H9 (cell line): Measurements from ENCODE around the gene SCD. TPM values are rescaled to one million over a fixed set of nuclear protein-coding genes. Genes with fewer than 3 reads are reported as not detected.

ENCODE experiments used
- DNase-seq: peaks from one replicate; pipeline ENCODE4 v3.0.0-alpha.2; 2017
- H2AFZ ChIP-seq: one replicate; pipeline ENCODE4 v1.6.1; 2013; ENCODE audit warnings: mild to moderate bottlenecking, low read length, control low read depth, moderate library complexity
- H2AK5ac ChIP-seq: 2 replicates; pipeline ENCODE4 v1.6.1; 2013; ENCODE audit warnings: low read length, control low read depth, mixed read lengths; ENCODE audit not compliant: insufficient read length
- H2BK120ac ChIP-seq: one replicate; pipeline ENCODE4 v1.6.1; 2013; ENCODE audit warnings: low read depth, mild to moderate bottlenecking, low read length, control low read depth, inconsistent platforms; ENCODE audit not compliant: poor library complexity, severe bottlenecking
- H2BK12ac ChIP-seq: 2 replicates; pipeline ENCODE4 v1.6.1; 2013; ENCODE audit warnings: low read length, control low read depth, mixed read lengths, low read depth; ENCODE audit not compliant: insufficient read length
- H2BK15ac ChIP-seq: 2 replicates; pipeline ENCODE4 v1.6.1; 2013; ENCODE audit warnings: low read depth, low read length, control low read depth
- H2BK20ac ChIP-seq: one replicate; pipeline ENCODE4 v1.6.1; 2013; ENCODE audit warnings: low read depth, mild to moderate bottlenecking, low read length, control low read depth, inconsistent platforms; ENCODE audit not compliant: poor library complexity, severe bottlenecking
- H2BK5ac ChIP-seq: 2 replicates; pipeline ENCODE4 v1.6.1; 2013; ENCODE audit warnings: low read length, control low read depth, mixed read lengths; ENCODE audit not compliant: insufficient read length
- H3K14ac ChIP-seq: 2 replicates; pipeline ENCODE4 v1.6.1; 2013; ENCODE audit warnings: low read length, control low read depth; ENCODE audit not compliant: insufficient read depth
- H3K18ac ChIP-seq: 2 replicates; pipeline ENCODE4 v1.6.1; 2013; ENCODE audit warnings: low read depth, mild to moderate bottlenecking, mixed read lengths, low read length, control low read depth; ENCODE audit not compliant: insufficient read length
- H3K23ac ChIP-seq: 2 replicates; pipeline ENCODE4 v1.6.1; 2013; ENCODE audit warnings: low read length, control low read depth, mixed read lengths, low read depth; ENCODE audit not compliant: insufficient read length
- H3K23me2 ChIP-seq: 2 replicates; pipeline ENCODE4 v1.6.1; 2013; ENCODE audit warnings: low read depth, mild to moderate bottlenecking, mixed read lengths, low read length, control low read depth; ENCODE audit not compliant: insufficient read length, poor library complexity, severe bottlenecking
- H3K27ac ChIP-seq: 2 replicates; pipeline ENCODE4 v1.5.1; 2013; ENCODE audit warnings: low read length, control low read depth, mixed read lengths, low read depth; ENCODE audit not compliant: insufficient read length
- H3K27me3 ChIP-seq: 2 replicates; pipeline ENCODE4 v1.6.1; 2013; ENCODE audit warnings: low read length, control low read depth, inconsistent platforms; ENCODE audit not compliant: insufficient read depth
- H3K4ac ChIP-seq: 2 replicates; pipeline ENCODE4 v1.6.1; 2013; ENCODE audit warnings: low read depth, mild to moderate bottlenecking, control low read depth, inconsistent platforms, low read length, moderate library complexity
- H3K4me1 ChIP-seq: 2 replicates; pipeline ENCODE4 v1.6.1; 2013; ENCODE audit warnings: low read length, control low read depth, inconsistent platforms; ENCODE audit not compliant: insufficient read depth
- H3K4me2 ChIP-seq: 2 replicates; pipeline ENCODE4 v1.6.1; 2013; ENCODE audit warnings: low read length, control low read depth, mixed read lengths; ENCODE audit not compliant: insufficient read length, insufficient read depth
- H3K56ac ChIP-seq: 2 replicates; pipeline ENCODE4 v1.6.1; 2013; ENCODE audit warnings: low read depth, mild to moderate bottlenecking, mixed read lengths, low read length, control low read depth; ENCODE audit not compliant: insufficient read length
- H3K79me1 ChIP-seq: 2 replicates; pipeline ENCODE4 v1.6.1; 2013; ENCODE audit warnings: low read depth, mild to moderate bottlenecking, moderate library complexity, low read length, control low read depth, inconsistent platforms; ENCODE audit not compliant: insufficient read depth, poor library complexity, severe bottlenecking
- H3K79me2 ChIP-seq: 2 replicates; pipeline ENCODE4 v1.6.1; 2013; ENCODE audit warnings: low read length, control low read depth, inconsistent platforms; ENCODE audit not compliant: insufficient read depth
- H3K9ac ChIP-seq: 2 replicates; pipeline ENCODE4 v1.6.1; 2013; ENCODE audit warnings: low read length, control low read depth, mixed read lengths; ENCODE audit not compliant: insufficient read length; ENCODE audit errors: extremely low read depth
- H3K9me3 ChIP-seq: one replicate; pipeline ENCODE4 v1.6.1; 2013; ENCODE audit warnings: low read depth, low read length, inconsistent platforms; ENCODE audit not compliant: control insufficient read depth
- H3T11ph ChIP-seq: one replicate; pipeline ENCODE4 v1.6.1; 2013; ENCODE audit warnings: mild to moderate bottlenecking, low read length, control low read depth, inconsistent platforms
- H4K20me1 ChIP-seq: one replicate; pipeline ENCODE4 v1.6.1; 2013; ENCODE audit not compliant: control insufficient read depth, insufficient read length, insufficient read depth
- H4K5ac ChIP-seq: 2 replicates; pipeline ENCODE4 v1.6.1; 2013; ENCODE audit warnings: low read depth, mild to moderate bottlenecking, mixed read lengths, low read length, control low read depth; ENCODE audit not compliant: insufficient read length
- H4K8ac ChIP-seq: replicated peaks from 2 replicates; pipeline ENCODE4 v1.6.1; 2013; ENCODE audit warnings: low read length, control low read depth, mixed read lengths, low read depth; ENCODE audit not compliant: insufficient read length
- H4K91ac ChIP-seq: 2 replicates; pipeline ENCODE4 v1.6.1; 2013; ENCODE audit warnings: low read depth, mild to moderate bottlenecking, moderate library complexity, mixed read lengths, low read length, control low read depth; ENCODE audit not compliant: insufficient read length
- H3K27ac Mint-ChIP-seq, 3 experiments: 2 replicates in 2 of 3; 3 replicates in 1 of 3; pipeline ENCODE4 v1.8.0; 2020 to 2021; ENCODE audit warnings: mixed read lengths in 3 of 3, mild to moderate bottlenecking in 1 of 3, moderate library complexity in 1 of 3
- H3K27me3 Mint-ChIP-seq: 2 replicates; pipeline ENCODE4 v1.8.0; 2021; ENCODE audit warnings: low read depth, mild to moderate bottlenecking, moderate library complexity, mixed read lengths
- H3K36me3 Mint-ChIP-seq, 3 experiments: 2 replicates in 2 of 3; 3 replicates in 1 of 3; pipeline ENCODE4 v1.8.0; 2020 to 2021; ENCODE audit warnings: low read depth in 3 of 3, mixed read lengths in 3 of 3; ENCODE audit not compliant: insufficient read depth in 1 of 3
- H3K4me1 Mint-ChIP-seq, 2 experiments: 2 replicates each; pipeline ENCODE4 v1.8.0; 2020; ENCODE audit warnings: mixed read lengths in 2 of 2
- H3K4me3 Mint-ChIP-seq, 2 experiments: 2 replicates in 1 of 2; 3 replicates in 1 of 2; pipeline ENCODE4 v1.8.0; 2020 to 2021; ENCODE audit warnings: mild to moderate bottlenecking in 2 of 2, mixed read lengths in 2 of 2, moderate library complexity in 1 of 2
- H3K9me3 Mint-ChIP-seq, 2 experiments: 2 replicates in 1 of 2; 3 replicates in 1 of 2; pipeline ENCODE4 v1.8.0; 2020; ENCODE audit warnings: mild to moderate bottlenecking in 2 of 2, mixed read lengths in 2 of 2, moderate library complexity in 1 of 2
- WGBS: extraction: QIAGEN DNeasy Blood & Tissue Kit; methylation state at CpG from one replicate; pipeline ENCODE4 v1.1.7; 2013; ENCODE audit warnings: missing lambda C conversion rate, low lambda C conversion rate, mixed read lengths; ENCODE audit not compliant: insufficient read length; ENCODE audit errors: extremely low coverage; 5-methylcytosine and 5-hydroxymethylcytosine counted together
- total RNA-seq: library from RNA; stranded (reverse); gene quantifications from 2 replicates; pipeline ENCODE4 v1.2.1, GENCODE V29; 2021
- TF ChIP-seq, protein P1 (sequence below): fragments of 200-600 bp; sonication (generic); conservative IDR thresholded peaks from 3 replicates; pipeline ENCODE4 v1.8.0; 2021; ENCODE audit warnings: antibody characterized with exemption, mild to moderate bottlenecking

The SCD gene
- total RNA-seq, 1 experiment from 2014 or later: 354 TPM

DNA sequence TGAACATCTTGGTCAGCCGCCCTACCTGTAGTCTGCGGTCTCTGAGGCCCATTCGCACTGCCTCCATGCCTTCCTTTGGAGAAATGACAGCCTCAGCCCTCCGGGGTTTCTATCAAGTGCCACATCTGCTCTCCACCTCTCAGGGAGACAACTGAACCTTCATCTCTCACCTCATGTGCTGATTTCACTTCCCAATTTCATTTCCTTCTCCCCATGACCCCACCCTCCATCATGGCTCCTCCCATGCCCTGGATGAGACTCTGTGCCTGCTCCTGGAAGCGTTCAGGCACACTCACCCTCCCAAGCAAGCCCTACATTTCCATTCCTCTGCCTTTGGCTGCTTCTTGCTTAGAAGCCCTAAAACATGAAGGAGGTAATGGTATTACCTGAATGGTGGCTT, 7.8 kb upstream of the SCD start:
- H3K27ac ChIP-seq: no peak overlapping the region
- H2BK20ac ChIP-seq: no peak overlapping the region

More for the DNA sequence above, 7.8 kb upstream of the SCD start:
- no CpG with 5 or more reads among the region's 5 CpGs for WGBS
- H4K5ac ChIP-seq: no peak overlapping the region
- H3K4me3 Mint-ChIP-seq: no peak overlapping the region
- H2AK5ac ChIP-seq: no peak overlapping the region
- no peaks in the 10 kb centered on the region for H3K9me3 ChIP-seq
- H3K4me1 Mint-ChIP-seq: peaks cover 21% of the 10 kb centered on the region in 2 experiments
- H3K56ac ChIP-seq: no peak overlapping the region
- no peak overlapping the region for H2BK15ac ChIP-seq
- H3K36me3 Mint-ChIP-seq: no peaks in the 10 kb centered on the region; a peak in 1 of 7 replicates
- H4K8ac ChIP-seq: no peak overlapping the region
- DNase-seq: no peak
- no peaks in the 10 kb centered on the region for H3K23me2 ChIP-seq
- no peaks in the 10 kb centered on the region; the same call in 1 of the 2 replicates for H3K4me1 ChIP-seq
- no peaks in the 10 kb centered on the region for H4K20me1 ChIP-seq
- no peak overlapping the region for H2BK12ac ChIP-seq
- no peak overlapping the region for H3T11ph ChIP-seq
- peaks cover 5% of the 10 kb centered on the region for H3K27me3 Mint-ChIP-seq
- H2AFZ ChIP-seq: no peak overlapping the region
- no peak overlapping the region for H3K9ac ChIP-seq
- no peak overlapping the region for H4K91ac ChIP-seq
- no peak overlapping the region for H3K23ac ChIP-seq
- no peak overlapping the region for H2BK5ac ChIP-seq
- no peak overlapping the region for H3K4me2 ChIP-seq
- H3K4ac ChIP-seq: no peak overlapping the region
- no peak overlapping the region for H2BK120ac ChIP-seq
- no peaks in the 10 kb centered on the region for H3K79me1 ChIP-seq
- TF ChIP-seq, protein P1, sequence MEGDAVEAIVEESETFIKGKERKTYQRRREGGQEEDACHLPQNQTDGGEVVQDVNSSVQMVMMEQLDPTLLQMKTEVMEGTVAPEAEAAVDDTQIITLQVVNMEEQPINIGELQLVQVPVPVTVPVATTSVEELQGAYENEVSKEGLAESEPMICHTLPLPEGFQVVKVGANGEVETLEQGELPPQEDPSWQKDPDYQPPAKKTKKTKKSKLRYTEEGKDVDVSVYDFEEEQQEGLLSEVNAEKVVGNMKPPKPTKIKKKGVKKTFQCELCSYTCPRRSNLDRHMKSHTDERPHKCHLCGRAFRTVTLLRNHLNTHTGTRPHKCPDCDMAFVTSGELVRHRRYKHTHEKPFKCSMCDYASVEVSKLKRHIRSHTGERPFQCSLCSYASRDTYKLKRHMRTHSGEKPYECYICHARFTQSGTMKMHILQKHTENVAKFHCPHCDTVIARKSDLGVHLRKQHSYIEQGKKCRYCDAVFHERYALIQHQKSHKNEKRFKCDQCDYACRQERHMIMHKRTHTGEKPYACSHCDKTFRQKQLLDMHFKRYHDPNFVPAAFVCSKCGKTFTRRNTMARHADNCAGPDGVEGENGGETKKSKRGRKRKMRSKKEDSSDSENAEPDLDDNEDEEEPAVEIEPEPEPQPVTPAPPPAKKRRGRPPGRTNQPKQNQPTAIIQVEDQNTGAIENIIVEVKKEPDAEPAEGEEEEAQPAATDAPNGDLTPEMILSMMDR: no peak
- H3K27ac Mint-ChIP-seq: no peak overlapping the region
- H3K18ac ChIP-seq: no peak overlapping the region
- no peaks in the 10 kb centered on the region for H3K27me3 ChIP-seq
- no peak overlapping the region for H3K14ac ChIP-seq
- H3K79me2 ChIP-seq: no peaks in the 10 kb centered on the region
- H3K9me3 Mint-ChIP-seq: no peaks in the 10 kb centered on the region
